Eye (tissue), 1 donor: ENCODE results near the gene CBX8.
A peak's percentile ranks its signal among the peaks of the same experiment; 100 is the strongest.

Source experiments
- DNase-seq: peaks from one replicate; pipeline ENCODE4 v3.0.0-alpha.2; 2015

CBX8 gene

DNA sequence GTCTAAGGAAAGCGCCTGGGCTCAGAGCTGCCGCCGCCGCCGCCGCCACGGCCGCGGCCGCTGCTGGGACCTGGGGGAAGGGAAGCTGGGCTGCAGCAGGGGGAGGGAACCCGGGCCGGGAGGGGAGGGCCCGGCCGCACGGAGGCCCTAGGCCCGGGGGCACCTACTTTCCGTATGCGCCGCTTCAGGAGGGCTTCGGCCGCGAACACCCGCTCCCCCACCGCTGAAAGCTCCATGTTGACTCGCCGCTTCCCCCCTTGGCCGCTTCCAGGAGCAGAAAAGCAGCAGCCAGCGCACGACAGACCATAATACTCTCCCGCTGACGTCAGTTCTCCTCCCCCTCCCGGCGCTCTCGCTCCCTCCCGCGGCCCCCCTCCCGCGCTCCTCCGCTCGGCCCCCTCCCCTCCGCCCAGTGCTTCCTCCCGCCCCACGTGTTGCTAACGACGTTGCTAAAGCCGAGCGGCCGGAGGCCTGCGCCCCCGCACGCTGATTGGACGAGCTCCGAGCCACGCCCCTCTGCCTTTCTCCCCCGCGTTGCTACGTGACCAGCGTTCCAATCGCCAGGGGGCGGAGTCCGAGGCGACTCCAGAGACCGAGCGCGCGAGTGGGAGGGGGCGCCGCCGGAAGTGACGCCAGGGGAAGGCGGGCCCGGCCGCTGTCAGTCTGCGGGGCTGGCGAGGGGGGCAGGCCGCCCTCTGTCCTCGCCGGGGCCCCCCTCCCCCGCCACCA is at the start of gene CBX8:
CBX8 (minus strand) TSS at position 315 of the 729 bp plus-strand sequence; CDS start at position 236, 79 bp downstream.
- peak; percentile 100 for DNase-seq

DNA sequence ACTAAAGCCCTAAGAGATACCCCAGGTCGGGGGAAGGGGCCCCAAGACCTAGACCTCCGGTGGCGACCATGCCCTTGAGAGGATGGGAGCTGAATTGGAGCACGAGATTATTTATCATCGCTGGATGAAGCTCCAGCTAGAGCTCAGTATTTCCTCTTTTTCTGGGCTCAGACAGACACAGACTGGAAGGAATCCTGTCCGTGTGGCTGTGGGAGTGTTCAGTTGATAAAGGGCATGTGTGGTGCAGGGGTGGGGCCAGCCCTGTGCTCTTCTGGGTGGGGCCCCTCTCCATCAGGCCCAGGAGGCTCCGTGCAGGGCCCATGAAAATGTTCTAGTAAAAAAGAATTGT is 48.7 kb upstream of the CBX8 start:
- no peak for DNase-seq

DNA sequence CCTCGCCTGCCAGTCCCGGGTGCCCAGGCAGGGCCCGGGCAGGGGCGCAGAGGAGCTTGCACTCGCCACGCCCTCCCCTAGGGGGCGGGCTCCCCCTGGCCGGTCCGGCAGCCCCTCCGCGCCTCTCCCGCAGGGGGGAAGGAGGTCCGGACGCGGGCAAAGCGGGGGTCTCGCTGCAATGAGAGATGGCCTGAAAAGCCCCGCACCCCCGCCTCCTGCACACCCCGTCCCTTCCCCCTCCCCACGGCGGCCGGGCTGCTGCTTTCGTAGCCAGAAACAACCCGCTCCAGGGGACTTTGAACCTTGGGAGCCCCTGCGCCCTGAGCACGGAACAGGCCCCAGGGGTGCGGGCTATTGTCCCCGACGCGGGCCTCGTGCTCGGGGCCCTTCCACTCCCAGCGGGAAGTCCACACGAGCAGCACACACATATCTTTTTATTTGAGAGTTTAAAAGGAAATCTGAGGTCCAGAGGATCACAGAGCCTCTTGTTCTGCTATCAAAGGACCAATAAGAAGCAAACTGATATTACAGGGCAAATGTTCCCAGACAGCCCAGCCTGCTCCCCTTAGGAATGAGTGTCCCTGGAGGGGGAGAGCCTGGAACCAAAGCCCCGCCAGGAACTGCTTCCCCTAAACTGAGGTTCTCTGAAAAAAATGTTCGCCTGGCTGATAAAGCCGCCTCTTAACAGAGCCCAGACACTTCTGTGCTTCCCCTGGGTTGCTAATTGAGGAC is 48.2 kb upstream of the CBX8 start:
- peak; percentile 80 for DNase-seq

DNA sequence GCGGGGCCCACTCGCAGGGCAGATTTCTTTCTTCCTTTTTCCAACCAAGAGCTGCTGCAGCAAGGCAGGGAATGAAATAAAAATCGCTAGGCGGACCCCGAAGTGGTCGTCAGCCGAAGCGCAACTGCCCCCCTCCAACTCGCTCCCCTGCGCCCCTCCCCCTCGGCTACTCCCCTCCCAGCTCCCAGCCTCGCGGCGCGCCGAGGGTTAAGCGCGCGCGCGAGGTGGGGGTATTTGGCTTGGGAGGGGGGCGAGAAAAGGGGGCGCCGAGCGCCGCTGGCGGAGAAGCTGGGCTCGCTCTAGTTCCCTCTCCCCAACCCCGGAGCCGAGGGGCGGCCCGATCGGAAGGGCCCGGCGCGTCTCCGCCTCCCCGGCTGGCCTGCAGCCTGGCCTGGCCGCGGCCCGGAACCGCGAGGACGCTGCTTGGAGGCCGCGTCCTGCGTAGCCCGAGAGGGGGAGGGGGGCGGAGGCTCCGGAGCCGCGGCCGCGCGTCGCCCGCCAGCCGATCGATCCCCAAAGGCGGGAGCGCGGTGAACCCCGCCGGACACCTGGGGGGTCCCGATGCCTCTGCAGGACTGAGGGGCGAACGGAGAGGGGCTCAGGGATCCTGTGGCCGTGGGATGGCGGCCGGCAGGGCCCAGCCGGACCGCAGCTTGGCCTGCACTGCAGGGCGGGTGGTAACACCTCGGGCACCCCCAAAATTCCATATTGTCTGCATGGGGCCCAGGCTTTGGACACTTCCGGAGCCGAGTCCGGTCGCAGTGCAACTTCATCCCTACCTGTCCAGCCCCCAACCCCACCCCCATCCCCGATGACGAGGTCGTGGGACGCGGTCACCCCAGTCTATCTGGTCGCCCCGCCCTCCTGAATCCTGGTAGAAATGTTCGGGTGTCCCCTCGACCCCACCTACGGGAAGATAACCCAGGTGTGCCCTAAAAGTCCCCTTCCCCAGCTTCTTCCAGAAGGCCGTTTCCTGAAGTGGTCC is 47.2 kb upstream of the CBX8 start:
- peak; percentile 86 for DNase-seq

DNA sequence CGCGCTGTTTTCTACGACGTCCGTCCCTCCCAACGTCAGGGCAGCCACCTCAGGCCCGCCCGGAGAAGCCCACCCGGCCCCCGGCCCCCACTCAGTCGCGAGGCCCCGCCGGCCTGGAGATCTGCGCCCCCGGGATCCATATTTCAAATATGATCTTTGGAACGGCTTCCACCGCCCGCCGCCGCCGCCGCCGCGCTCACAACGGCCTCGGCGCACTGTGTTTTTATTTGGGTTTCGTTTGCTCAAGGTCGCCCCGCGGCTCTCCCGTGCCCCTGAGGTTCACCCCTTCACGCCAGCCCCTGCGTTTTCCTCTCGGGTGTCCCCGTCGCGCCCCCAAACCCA is 46.6 kb upstream of the CBX8 start:
- DNase-seq, result no peak

DNA sequence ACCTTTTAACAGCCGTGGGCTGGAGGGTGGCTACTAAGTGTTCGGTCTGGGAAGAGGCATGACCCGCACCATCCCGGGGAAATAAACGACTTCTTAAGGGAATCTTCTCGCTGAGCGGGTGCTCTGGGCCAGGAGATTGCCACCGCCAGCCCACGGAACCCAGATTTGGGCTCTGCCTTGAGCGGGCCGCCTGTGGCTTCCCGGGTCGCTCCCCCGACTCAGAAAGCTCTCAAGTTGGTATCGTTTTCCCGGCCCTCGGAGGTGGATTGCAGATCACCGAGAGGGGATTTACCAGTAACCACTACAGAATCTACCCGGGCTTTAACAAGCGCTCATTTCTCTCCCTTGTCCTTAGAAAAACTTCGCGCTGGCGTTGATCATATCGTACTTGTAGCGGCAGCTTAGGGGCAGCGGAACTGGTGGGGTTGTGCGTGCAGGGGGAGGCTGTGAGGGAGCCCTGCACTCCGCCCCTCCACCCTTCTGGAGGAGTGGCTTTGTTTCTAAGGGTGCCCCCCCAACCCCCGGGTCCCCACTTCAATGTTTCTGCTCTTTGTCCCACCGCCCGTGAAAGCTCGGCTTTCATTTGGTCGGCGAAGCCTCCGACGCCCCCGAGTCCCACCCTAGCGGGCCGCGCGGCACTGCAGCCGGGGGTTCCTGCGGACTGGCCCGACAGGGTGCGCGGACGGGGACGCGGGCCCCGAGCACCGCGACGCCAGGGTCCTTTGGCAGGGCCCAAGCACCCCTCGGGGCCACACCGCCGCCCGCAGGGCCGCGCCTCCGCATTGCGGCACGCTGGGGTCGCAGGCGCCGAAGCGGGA is 46.0 kb upstream of the CBX8 start:
- peak; percentile 79 for DNase-seq

DNA sequence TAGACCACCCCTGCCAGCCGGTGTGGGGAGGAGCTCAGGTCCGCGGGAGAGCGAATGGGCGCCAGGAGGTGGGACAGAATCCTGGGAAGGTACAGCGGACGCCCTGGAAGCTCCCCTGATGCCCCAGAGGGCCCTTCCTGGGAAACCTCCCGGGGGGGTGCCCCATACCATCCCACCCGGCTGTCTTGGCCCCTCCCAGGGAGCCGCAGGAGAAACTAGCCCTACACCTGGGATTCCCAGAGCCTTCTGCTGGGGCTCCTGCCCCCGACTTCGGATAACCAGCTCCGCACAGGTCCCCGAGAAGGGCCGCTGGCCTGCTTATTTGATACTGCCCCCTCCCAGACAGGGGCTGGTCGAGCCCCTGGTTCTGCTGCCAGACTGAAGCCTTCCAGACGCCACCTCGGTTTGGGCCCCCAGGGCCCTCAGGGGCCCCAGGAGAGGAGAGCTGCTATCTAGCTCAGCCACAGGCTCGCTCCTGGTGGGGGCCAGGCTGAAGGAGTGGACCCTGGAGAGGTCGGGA is 45.3 kb upstream of the CBX8 start:
- DNase-seq, result peak; percentile 45

DNA sequence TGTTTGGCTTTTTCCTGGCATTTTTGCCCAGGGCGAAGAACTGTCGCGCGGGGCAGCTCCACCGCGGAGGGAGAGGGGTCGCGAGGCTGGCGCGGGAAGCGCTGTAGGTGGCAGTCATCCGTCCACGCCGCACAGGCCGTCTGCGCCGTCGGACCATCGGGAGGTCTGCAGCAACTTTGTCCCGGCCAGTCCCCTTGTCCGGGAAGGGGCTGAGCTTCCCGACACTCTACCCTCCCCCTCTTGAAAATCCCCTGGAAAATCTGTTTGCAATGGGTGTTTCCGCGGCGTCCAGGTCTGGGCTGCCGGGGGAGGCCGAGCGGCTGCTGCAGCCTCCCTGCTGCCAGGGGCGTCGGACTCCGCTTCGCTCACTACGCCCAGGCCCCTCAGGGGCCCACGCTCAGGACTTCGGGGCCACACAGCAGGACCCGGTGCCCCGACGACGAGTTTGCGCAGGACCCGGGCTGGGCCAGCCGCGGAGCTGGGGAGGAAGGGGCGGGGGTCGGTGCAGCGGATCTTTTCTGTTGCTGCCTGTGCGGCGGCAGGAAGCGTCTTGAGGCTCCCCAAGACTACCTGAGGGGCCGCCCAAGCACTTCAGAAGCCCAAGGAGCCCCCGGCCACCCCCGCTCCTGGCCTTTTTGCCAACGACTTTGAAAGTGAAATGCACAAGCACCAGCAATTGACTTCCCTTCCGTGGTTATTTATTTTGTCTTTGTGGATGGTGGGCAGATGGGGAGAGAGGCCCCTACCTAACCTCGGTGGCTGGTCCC is 44.7 kb upstream of the CBX8 start:
- DNase-seq, result peak; percentile 61

DNA sequence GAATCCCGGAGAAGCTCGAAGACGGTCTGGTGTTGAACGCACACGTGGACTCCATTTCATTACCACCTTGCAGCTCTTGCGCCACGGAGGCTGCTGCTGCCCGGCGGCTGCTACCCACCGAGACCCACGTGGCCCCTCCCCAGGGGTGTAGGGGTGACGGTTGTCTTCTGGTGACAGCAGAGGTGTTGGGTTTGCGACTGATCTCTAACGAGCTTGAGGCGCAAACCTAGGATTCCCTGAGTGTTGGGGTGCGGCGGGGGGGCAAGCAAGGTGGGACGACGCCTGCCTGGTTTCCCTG is 44.1 kb upstream of the CBX8 start:
- DNase-seq, result no peak

DNA sequence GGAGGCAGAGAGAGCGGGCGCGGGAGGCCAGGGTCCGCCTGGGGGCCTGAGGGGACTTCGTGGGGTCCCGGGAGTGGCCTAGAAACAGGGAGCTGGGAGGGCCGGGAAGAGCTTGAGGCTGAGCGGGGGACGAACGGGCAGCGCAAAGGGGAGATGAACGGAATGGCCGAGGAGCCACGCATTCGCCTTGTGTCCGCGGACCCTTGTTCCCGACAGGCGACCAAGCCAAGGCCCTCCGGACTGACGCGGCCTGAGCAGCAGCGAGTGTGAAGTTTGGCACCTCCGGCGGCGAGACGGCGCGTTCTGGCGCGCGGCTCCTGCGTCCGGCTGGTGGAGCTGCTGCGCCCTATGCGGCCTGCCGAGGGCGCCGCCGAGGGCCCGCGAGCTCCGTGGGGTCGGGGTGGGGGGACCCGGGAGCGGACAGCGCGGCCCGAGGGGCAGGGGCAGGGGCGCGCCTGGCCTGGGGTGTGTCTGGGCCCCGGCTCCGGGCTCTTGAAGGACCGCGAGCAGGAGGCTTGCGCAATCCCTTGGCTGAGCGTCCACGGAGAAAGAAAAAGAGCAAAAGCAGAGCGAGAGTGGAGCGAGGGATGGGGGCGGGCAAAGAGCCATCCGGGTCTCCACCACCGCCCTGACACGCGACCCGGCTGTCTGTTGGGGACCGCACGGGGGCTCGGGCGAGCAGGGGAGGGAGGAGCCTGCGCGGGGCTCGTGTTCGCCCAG is 43.6 kb upstream of the CBX8 start:
- DNase-seq, result peak; percentile 83

DNA sequence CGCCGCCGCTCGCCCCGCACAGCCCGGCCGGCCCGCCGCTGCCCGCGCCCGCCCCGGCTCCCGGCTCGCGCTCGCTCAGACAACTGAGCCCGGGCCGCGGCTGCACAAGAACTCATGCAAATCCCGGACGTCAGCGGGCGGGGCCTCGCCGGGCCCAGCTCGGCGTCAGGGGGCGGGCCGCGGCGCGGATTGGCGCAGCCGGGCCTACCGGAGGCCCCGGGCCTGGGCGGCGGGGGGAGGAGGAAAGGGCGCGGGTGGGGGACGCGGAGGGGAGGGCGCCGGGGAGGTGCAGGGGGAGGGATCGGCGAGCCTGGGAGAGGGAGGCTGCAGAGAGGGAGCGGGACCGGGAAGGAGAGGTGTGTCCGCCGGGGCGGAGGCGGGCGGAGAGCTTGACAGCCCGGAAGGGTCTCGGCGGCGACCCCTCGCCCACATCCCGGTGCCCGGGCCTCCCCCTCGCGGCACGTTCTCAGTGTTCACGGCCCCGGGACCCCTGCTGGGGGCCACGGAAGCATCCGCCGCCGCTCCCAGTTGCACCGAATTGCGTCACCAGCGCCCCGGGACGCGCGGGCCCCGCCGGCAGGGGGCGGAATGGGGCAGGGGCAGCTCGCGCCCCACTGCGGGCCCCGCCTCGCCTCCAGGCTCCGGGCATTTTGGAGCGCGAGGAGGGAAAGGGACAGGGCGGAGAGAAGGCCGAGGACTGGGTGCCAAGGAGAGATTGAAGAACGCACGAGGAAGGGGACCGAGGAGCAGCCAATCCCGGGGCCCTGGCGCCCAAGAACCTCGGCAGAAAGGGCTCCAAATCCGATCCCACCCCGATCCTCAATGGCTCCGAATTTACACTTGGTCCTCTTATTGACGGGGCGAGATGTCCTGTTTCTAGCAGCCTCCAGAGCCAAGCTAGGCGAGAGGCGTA is 42.7 kb upstream of the CBX8 start, which contains the start of gene CBX4:
CBX4 (minus strand) TSS at position 85 of the 913 bp plus-strand sequence. CDS start 189 bp downstream, outside the sequence.
- DNase-seq, result peak; percentile 96

DNA sequence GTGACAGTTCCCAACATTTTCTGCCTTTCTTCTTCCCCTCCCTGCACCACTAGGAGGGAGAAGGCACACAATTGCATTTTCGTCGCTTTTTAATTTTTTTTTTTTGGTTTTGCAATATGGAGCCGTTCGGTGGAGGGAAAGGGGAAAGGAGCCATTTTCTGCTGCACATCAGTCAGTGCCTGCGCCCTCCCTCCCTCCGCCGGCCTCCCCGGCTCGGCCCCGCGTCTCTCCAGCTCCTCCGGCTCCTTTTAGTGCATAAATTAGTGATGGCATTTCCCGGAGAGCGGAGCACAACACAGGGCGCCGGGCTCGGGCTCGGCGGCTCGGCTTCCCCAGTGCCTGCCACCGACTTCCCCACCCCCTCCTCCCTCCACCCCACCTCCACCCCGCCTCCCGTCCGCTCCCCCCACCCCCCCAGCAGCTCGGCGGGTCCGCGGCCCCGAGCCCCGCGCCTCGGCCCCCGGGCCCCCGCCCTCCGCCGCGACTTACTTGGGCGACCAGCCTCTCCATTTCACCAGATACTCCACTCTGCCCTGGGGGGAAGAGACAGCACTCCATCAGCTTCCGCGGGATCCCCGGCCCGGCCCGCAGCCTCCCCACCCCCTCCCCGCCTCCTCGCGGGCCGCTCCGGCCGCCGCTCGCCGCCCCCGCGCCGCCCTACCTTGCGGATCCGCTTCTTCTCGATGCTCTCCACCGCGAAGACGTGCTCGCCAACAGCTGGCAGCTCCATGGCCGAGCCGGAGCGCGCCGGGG is 41.8 kb upstream of the CBX8 start:
- DNase-seq, result peak; percentile 91

DNA sequence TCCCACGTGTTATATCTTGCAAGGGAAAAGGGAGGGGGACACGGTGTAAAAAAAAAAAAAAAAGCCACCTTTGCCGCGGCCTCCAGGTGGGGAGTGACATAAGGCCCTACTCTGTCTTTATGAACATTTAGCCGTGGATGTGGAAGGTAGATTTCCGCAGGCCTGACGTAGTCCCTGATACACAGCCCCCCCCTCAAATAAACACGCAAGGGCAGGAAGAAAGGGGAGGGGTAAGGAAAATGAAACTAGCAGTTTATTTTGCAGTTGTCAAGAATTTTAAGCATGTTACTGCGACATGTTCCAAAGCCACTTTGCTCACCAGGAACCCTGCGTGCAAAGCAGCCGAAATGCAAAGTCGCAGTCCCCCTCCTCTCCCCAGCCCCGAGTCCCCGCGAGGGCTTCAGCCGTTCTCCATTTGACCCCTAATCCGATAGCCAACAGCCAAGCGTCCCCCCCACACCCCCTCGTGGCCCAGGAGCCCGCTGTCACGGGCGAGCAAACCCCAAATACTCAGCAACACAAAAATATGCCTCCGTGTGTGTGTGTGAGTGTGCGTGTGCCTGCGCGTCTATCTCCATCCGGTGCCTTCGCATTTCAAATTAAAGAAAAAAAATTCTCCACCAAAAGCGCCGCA is 41.1 kb upstream of the CBX8 start:
- no peak for DNase-seq

DNA sequence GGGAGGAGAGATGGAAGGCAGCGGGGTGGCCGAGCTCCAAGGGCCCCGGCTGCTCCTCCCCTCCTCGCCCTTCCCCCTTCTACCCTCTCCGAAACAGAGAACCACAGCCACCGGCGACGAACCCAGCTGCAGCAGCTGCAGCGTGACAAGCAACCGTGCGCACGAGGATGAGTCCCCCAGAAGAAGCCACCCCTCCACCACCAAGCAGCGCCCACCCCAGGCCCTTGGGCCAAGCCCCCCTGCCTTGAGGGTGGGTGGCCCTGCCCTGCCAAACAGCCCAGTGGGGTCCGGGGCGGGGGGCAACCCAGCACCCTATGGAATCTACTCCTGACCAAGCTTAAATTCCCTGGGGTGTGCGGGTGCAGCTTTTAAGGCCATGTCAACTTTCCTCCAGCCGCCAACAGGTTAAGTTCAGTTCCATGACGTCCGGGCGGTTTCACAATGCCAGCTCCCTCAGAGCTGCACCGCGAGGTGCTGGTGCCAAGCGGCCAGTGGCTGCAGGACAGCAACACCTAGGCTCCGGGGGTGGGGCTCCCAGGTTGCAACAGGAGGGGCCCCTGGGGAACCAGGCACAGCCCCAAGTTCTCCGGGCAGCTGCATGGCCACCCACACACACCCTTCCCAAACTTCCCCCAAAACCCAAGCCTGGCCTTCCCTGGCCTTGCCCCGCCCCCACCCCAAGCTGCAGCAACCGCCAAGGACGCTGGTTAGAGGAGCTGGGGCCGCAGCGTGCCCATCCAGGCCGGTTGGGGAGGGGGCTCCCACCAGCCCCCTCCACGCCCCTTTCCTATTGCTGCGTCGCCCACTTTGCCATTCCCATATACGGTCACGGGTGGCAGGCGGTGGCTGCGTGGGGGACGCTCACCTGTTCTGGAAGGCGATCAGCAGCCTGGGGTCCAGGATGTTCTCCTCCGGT is 40.4 kb upstream of the CBX8 start:
- peak; percentile 68 for DNase-seq

DNA sequence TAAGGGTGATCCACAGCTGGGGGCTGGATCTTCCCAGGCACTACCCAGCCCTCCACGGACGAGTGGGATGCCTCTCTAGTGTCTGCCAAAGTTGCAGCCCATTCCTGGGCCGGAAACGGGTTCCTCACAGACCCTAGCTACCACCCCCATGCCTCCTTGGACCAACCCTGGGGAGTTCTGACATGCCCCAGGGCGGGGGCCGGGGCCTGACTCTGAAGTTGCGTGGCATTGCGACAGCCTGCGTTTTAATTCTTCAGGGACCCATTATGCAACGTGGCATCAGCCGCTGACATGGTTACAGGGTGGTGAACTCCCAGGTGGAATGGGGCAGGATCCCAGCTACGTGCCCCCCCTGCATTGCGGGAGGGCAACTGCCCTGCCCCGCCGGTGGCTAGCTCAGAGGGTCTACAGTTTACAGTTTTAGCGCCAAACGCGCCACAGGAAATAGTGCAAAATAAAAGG is 39.7 kb upstream of the CBX8 start:
- no peak for DNase-seq

DNA sequence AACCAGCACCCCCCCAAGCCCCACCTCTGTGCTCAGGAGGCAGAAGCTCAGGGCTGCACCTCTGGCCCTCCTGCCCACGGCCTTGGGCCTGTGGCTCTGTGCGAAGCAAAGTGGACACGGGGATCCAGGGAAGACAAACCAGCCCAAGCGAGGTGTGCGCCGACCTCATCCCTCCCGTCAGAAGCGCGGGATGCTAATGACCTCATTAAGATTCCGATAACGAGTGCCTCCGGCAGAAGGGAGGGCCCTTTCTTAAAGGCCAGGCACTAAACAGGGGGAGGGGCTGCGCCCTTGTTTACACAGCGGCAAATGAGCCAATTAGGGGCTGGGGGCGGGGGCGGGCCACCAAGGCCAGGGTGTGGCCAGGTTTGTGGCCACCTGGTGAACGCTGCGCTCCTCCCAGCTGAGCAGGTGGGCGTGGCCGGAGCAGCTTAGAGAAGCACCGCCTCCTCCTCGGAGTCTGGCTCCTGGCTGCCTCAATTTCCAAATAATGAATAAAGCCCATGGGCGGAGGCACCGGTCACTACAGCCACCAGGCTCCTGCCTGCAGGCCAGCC is 39.2 kb upstream of the CBX8 start:
- DNase-seq, result peak; percentile 72

DNA sequence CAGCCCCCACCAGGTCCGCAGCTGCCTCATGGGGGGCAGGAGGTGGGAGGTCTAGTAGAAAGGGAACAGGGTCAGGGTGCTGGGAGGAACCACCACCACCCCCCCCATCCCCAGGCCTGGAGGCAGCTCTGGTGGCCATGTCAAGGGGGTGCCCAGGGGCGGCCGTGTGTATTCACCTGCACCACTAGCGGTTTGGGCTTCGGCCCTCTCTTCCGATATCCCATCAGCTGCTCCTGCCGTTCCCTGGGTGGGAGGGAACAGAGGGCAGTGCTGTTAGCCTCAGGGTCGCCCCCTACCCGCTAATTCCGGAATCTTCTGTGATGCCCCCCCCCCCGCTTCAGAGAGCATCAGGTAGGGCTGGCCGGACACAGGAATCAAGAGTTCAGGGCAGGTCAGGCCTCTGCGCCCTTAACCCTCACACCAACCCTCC is 38.6 kb upstream of the CBX8 start:
- no peak for DNase-seq
